M059J (cell line): ENCODE results near the gene INHBE. TPM values are rescaled to one million over a fixed set of nuclear protein-coding genes. Genes with fewer than 3 reads are reported as not detected.
"Not testable (repeated sequence)": the region's sequence is repeated elsewhere in the genome, so short reads cannot be mapped to it uniquely, and the experiment has no call there.

ENCODE experiments used
- DNase-seq: peaks from one replicate; pipeline ENCODE4 v3.0.0-alpha.2; 2012; ENCODE audit warnings: low read depth
- total RNA-seq: library from RNA; depleted of rRNA; stranded (reverse); fragments of >200 nt; shearing (Covaris generic); gene quantifications from 2 replicates; pipeline ENCODE4 v1.2.3, GENCODE V29; 2014

INHBE gene
- total RNA-seq, 1 experiment from 2014 or later, result 0.42 TPM

DNA sequence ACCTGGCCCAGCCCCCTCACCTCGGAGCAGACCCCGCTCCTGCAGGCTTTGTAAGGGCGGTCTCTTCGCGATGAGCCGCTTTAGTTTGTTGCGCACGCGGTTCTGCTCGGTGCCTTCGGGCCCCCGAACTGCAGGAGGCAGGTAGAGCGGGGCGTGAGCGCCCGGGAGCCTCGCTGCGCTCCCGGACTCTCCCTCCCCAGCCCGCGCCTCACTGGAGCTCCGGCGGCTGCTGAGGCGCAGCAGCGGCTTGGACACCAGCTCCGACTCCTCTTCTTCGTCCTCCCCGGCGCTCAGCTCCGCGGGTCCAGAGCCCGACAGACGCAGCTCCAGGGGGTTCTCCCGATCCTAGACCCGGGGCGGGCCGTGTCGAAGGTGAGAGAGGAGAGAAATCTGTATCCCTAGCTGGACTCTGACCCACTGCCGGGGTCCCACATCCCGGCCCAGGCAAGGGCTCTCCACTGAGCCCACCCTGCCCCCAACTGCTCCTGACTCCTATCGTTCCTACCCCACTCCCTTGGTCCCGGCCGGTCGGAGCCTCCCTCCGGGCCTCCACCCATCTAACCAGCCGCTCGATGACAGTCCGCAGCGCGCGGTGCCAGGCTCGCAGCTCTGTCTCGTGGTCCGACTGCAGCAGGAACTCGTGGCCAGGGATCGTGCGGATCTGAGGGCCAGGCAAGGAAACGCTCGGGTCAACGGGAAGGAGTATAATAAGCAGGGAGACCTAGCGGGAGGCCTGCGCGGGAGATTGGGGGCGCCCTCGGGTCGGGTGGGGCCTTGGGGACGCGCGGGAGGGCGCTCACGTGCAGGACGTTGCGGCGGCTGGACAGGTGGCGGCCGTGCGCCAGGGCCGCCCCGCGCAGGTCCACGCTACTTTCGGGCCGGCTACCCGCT is 20.4 kb downstream of the INHBE start:
- no peak for DNase-seq

DNA sequence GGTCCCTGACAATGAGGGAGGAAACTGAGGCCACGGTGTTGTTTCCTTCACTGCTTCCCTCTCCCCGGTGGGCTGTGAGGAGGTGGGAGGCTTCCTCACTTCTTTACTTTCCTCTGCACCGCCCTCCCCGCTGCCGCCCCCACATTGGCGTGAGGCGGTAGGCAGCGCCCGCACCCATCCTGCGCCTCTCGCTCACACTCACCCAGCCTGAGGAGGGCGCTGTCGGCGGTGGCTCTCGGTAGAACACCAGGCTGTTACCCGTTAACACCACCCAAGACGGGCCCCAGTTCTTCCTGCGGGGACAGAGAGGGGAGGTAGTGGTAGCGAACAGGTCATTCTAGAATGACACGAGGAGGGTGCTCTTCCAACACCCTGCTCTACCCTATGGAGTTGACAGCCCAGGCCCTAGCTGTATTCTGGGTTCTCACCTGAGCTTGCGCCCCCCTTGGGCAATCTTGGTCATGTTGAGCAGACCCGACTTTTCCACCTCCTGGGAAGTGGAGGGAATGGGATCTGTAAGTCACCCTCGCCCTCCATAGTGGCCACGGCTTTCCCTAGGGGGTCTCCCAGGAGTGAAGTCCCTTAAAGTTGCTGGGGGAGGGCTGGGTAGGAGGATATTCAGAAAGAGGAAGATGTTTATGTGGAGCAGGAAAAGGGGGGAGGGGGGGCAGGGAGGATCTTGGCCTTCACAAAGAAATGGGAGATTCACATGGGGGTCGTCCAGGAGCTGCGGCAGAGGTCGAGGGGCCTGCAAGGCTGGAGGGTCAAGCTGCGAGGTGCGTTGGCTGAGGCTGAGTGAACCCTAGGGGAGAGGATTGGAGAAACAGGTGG is 21.3 kb downstream of the INHBE start:
- no peak for DNase-seq

DNA sequence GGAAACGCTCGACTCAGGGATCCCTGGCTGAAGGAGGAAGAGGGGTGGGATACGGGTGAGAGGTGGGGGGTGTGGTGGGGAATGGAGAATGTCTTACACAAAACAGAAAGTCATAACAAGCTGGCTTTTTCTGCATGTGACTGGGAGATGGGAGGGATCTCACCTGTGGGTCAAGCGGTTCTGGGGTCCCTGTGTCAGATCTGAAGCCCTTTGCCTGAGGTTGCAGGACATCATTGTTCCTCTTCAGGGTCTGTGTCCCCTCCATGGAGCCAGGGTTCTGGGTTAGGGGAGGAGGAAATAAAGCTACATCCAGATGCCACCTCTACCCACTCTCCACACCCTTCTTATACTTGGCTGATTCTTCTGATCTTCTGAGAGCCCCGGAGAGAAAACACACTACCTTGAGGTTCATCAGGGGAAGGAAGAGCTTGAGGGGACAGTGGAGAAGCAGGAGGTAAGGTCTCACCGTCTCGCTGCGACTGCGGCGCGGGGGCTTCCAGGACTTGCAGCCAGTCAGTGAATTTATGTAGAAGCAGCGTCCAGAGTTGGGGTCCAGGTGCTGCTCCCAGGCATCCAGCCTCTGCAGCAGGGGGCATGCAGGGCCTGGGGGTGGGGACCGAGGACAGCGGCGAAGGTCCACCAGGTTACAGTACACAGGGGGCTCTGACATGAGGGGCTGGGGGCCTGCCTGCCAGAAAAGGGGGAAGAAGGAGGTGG is 22.0 kb downstream of the INHBE start:
- no peak for DNase-seq

DNA sequence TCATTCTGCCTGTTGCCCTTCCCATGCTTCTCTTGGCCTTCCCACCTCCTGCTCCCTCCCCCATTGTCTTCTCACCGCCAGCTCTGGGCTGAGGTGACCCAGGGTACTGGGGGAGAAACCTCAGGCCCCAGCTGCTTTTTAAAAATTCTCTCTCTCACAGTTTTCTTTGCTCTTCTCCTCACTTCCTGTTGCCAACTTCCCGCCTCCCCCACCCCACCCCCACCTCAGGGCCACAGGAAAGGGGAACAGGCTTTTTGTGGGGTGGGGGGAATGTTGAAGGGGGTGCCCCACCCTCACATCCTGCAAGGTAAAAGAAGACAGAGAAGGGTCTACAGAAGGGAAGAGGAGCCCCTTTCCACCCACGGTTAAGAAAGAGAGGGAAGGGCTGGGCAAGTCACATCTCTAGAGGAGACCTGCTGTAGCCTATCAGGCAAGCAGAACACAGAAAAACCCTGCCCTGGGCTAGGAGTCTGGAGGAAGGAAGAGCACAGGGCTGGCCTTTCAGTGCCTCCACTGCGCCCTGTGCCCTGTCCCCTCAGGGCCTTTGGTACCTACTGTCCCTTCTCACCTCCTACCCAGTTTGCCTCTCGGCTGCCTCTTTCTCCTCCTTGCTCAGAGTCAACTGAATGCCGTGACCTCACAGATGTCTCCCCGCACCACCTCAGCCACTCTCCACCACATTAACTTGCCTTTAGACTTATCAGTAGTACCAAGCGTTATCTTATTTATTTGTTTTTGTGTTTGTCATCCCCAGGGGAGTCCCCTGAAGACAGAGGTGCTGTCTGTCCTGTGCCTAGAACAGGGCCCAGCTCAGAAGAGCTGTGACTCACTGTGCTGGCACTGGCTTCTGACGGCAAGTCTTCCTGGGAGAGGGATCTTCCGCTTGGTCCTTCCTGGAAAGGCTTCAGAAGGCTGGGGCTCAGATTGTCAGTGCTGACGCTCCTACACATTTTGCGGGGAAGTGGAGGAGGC is 22.9 kb downstream of the INHBE start:
- DNase-seq, result peak; percentile 38

DNA sequence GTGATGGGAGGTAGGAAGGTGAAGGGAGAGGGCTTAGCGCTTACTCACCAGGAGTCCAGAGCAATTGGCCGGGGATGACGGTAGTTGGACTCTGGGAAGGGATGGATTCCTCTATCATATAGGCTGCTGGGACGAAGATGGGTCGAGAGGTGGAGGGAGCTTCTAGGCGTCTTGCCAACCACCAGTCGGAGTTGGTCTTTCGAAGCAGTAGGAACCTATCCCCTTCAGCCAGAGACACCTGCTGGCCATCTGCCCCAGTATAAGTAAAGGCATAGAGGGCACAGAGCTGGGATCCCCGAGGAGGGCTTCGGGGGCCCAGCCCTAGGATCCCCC is 23.9 kb downstream of the INHBE start:
- no peak for DNase-seq

DNA sequence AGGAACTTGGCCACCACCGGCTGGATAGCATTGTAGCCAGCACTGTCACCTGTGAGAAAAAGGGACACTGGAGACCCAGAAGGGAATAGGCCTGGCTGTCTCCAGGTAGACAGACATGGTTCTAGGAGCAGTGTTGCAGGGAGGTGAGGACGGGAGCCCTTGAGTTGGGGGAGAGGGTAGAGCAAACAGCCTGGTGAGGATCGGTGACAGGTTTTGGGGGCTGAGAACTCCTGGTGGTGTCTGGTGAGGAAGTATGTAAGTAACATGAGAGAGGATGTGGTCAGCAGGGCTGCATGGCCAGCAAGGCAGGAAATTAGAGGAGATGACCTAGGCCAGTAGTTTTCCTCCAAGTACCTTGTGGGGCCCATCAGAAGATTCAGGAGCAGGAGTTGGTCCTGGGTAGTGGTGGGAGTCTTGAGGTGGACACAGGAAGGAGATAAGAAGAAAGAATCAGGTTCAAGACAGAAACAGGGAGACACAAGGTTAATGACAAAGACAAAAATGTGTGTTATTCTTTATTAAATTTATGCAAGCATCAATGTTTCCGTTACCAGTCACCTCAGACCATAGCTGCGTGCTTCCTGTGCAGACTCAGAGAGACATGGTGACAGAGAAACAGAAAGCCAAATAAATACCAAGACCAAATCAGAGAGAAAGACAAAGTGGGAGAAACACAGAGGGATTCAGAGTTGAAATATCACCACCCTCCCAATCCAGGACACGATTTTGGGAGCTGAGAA is 24.4 kb downstream of the INHBE start, which contains the start of gene ARHGAP9:
TSS of gene ARHGAP9 (minus strand) at position 491 of the 740 bp plus-strand sequence. CDS start at position 31, 460 bp downstream.
- DNase-seq, result peak; percentile 38

DNA sequence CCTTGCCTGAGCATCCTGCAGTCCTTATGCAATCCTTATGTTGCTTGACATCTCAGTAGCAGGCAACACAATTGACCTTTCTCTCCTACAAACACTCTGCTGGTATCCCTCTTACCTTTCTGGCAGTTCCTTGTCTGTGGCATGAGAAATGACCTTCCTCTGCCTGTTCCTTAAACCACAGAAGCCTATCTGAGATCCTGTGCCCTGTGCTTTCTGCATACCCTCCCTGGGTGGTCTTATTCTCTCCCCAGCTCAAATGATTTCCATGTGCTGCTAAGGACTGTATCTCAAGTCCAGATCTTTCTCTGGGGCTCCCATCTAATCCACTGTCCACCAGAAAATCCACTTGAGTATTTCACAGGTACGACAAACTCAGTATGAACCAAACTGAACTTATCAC is 26.6 kb downstream of the INHBE start:
- no peak for DNase-seq

DNA sequence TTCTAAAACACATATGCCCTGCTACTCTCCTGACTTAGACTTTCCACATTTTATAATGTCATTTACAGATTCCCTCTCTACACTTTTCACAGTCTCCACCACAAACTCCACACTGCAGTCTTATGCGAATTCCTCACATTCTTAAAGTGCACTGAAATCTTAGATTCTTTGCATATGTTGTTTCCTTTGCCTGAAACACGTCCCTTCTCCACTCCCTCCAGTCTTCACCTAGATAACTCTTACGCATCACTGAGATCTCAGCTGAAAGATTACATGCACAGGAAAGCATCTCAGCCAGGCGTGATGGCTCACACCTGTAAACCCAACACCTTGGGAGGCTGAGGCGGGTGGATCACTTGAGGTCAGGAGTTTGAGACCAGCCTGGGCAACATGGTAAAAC is 28.4 kb downstream of the INHBE start:
- DNase-seq, result no peak

DNA sequence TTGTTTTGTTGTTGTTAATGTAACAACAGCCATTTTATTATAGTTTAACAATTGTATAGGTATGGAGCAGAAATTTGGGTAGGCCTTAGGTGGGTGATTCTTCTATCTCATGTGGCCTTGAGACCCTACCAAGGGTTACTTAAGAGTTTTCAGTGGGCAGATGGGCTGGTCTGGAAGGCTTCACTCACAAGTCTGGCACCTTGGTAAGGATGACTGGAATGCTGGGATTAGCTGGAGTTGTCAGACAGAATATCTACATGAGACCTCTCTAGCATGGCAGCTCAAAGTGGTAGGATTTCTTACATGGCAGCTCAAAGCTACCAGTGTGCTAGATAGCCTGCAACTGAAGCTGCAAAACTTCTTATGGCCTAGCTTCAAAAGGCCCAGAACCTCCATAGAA is 30.6 kb downstream of the INHBE start:
- no peak for DNase-seq

DNA sequence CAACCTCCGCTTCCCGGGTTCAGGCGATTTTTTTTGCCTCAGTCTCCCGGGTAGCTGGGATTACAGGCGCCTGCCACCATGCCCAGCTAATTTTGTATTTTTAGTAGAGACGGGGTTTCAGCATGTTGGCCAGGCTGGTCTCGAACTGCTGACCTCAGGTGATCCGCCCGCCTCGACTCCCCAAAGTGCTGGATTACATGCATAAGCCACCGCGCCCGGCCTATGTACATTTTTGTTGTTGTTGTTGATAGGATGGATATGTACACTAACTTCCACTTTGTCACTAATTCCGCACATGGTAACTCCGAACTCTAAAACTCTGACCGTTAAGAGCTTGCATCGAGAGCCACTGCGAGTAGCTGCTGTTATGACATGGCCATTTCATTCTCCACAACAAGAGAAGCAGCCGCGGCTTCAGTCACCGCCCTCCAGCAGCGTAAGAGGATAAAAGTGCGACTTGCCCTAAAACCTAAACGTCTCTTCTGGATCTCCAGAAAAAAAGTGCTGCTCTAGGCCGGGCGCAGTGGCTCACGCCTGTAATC is 32.0 kb downstream of the INHBE start:
- DNase-seq, result no peak

DNA sequence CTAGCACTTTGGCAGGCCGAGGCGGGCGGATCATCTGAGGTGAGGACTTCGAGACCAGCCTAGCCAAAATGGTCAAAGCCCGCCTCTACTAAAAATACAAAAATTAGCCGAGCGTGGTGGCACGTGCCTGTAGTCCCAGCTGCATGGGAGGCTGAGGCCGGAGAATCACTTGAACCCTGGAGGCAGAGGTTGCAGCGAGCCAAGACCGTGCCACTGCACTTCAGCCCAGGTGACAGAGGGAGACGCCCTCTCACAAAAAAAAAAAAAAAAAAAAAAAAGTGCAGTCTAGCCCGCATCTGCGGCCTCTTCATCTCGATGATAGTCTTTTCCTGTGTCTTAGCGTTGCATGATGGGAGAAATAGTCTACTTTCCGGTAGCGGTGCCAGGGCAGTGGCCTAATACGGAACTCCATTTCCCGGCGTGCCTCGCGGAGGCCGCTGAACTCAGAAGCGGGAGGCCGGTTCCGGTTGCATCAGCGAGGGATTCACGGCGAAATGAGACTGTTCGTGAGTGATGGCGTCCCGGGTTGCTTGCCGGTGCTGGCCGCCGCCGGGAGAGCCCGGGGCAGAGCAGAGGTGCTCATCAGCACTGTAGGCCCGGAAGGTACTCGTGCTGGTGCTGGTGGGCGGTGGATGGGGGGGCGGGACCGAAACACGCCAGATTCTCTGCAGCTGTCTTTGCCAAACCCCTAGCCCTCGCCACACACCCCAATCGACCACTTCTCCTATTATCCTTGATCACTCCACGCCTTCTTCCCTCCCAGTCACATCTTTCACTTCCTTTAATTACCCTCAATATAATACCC is 32.7 kb downstream of the INHBE start, which contains the start of gene MARS1:
TSS of gene MARS1 (plus strand) at position 472 of the 805 bp plus-strand sequence. CDS start at position 495, 23 bp downstream.
- DNase-seq, result peak; percentile 97

DNA sequence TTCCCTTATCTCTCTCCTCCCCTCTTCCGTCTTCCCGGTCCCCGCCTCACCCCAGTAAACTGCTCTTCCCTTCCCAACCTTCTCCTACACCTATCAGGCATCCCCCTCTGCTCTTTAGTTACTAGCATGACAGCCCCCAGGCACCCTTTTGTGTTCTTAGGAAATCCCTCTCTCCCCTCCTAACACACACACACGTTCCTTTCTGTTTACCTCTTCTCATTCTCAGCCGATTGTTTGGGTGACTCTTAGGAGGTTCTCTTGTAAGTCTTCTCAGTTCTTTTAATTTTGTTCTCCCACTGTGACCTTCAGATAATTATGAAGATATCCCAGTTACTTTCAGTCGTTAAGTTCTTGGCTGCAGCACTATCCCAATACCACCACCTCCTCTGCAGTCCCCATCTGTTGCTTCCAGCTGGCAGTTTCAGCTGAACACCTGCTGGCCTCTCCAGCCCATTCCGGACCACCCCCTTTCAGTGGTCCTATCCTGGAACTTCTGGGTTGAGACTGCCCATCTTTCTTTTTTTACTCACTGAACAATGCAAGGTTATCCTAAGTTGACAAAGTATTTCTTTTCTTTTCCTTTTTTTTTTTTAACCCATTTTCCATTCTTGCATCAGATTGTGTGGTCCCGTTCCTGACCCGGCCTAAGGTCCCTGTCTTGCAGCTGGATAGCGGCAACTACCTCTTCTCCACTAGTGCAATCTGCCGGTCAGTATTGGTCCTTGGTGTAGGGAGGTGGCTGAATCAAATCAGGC is 33.5 kb downstream of the INHBE start:
- DNase-seq, result no peak

DNA sequence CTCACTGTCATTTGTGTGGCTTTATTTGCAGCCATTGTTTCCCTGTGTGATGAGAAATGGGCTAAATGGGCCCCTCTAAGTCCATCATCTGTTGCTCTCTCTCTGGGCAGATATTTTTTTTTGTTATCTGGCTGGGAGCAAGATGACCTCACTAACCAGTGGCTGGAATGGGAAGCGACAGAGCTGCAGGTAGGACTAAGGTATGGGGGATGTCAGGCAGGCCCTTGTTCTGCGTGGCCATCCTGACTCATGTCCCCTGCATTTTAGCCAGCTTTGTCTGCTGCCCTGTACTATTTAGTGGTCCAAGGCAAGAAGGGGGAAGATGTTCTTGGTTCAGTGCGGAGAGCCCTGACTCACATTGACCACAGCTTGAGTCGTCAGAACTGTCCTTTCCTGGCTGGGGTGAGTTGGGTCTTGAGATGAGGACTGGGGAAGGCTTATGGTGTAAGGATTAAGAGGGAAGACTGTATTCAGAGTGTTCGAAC is 34.1 kb downstream of the INHBE start:
- DNase-seq, result no peak

DNA sequence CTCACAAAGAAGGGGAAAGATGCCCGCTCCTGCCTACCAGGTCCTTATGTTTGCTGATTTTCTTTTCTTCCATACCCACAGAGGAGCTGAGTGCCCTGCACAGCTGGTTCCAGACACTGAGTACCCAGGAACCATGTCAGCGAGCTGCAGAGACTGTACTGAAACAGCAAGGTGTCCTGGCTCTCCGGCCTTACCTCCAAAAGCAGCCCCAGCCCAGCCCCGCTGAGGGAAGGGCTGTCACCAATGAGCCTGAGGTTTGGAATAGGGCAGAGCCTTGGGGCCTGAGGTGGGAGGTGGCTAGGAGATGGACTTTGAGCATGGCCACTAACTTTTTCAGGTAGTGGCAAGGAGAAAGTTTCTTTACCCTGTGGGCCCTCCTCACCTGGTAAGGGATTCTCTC is 35.0 kb downstream of the INHBE start:
- DNase-seq, result no peak

DNA sequence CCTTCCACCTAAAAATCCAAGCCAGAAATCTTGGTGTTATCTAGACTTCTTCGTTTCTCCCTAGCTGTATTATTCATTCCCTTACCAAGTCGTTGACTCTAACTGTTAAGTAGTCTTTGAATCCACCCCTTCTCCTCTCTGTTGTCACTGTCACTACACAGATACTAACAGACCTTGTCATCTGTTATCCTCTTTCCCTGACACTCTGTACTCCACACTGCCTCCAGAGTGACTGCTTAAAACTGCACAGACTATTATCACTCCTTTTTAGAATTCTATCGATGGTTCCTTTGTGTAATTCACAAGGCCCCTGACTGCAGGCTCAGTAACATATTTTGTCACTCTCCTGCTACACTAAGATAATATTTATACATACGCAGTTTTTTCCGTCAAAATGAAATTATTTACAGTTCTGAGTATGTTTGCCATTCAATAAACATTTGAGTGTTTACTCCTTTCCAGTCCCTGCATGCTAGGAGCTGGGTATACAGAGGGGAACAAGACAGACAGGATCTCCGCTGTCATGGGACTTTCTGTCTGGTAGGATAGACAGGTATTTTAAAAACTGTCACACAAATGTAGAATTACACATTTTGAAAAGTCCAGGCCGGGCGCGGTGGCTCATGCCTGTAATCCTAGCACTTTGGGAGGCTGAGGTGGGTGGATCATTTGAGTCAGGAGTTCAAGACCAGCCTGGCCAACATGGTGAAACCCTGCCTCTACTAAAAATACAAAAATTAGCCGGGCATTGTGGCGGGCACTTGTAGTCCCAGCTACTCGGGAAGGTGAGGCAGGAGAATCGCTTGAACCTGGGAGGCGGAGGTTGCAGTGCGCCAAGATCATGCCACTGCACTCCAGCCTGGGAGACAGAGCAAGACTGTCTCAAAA is 36.5 kb downstream of the INHBE start:
- DNase-seq, result no peak

DNA sequence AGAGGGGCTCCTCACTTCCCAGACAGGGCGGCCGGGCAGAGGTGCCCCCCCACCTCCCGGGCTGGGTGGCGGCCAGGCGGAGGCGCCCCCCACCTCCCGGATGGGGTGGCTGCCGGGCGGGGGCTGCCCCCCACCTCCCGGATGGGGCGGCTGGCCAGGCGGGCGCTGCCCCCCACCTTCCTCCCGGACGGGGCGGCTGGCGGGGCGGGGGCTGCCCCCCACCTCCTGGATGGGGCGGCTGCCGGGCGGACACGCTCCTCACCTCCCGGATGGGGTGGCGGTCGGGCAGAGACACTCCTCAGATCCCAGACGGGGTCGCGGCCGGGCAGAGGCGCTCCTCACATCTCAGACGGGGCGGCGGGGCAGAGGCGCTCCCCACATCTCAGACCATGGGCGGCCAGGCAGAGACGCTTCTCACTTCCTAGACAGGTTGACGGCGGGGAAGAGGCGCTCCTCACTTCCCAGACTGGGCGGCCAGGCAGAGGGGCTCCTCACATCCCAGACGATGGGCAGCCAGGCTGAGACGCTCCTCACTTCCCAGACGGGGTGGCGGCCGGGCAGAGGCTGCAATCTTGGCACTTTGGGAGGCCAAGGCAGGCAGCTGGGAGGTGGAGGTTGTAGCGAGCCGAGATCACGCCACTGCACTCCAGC is 40.1 kb downstream of the INHBE start:
- not testable (repeated sequence) for DNase-seq

DNA sequence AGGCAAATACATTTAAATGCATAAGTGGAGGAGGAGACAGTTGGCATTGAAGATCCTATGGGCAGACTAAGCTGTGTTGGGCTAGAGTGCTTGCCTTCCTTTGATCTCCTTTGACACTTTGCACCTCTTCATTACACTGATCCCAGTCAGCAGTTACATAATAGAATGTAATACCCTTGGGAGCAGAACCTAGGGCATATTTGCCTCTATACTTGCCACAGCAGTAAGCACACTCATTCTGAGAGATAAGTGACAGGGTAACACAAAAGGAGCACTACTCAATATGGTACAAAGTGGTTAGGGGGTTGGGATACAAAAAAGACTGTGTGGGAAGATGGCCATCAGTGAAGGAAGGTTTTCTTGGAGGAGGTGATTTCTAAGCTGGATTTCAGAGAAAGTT is 41.7 kb downstream of the INHBE start:
- no peak for DNase-seq
